HCT116 (cell line): ENCODE results near the gene TDRD12.

Source experiments
- CTCF ChIP-seq, 3 experiments: fragments of 200-600 bp in 1 of 3; sonication (generic) in 1 of 3; IDR thresholded peaks in 2 of 3; conservative IDR thresholded peaks in 1 of 3; 2 replicates each; pipeline ENCODE4 v1.5.1; 2012 to 2017; ENCODE audit warnings: low read depth in 2 of 3, low read length in 2 of 3, antibody characterized with exemption in 1 of 3, borderline replicate concordance in 1 of 3, control low read depth in 1 of 3, mild to moderate bottlenecking in 1 of 3, mixed read lengths in 1 of 3, mixed run types in 1 of 3, moderate library complexity in 1 of 3; ENCODE audit not compliant: insufficient read depth in 1 of 3
- EGR1 ChIP-seq: IDR thresholded peaks from 2 replicates; pipeline ENCODE4 v1.6.1; 2012; ENCODE audit warnings: low read depth
- EZH2 ChIP-seq: fragments of 200-600 bp; sonication (generic); IDR thresholded peaks from 2 replicates; pipeline ENCODE4 v1.6.1; 2017; ENCODE audit warnings: antibody characterized with exemption, mixed run types
- EZH2phosphoT487 ChIP-seq: fragments of 200-600 bp; IDR thresholded peaks from 2 replicates; pipeline ENCODE4 v1.6.1; 2018; ENCODE audit warnings: antibody characterized with exemption, borderline replicate concordance
- JUND ChIP-seq: IDR thresholded peaks from 2 replicates; pipeline ENCODE4 v1.6.1; 2012
- MAX ChIP-seq: IDR thresholded peaks from 2 replicates; pipeline ENCODE4 v1.6.1; 2012
- POLR2A ChIP-seq: IDR thresholded peaks from 2 replicates; pipeline ENCODE4 v1.7.0; 2011; ENCODE audit warnings: borderline replicate concordance; ENCODE audit not compliant: insufficient read depth, insufficient read length; ENCODE audit errors: extremely low read depth
- POLR2AphosphoS5 ChIP-seq: IDR thresholded peaks from 2 replicates; pipeline ENCODE4 v1.6.1; 2011; ENCODE audit warnings: mild to moderate bottlenecking, low read depth, low read length, moderate library complexity
- RAD21 ChIP-seq: IDR thresholded peaks from 2 replicates; pipeline ENCODE4 v1.6.1; 2012; ENCODE audit warnings: low read depth, mild to moderate bottlenecking
- SP1 ChIP-seq: IDR thresholded peaks from 2 replicates; pipeline ENCODE4 v1.6.1; 2012; ENCODE audit warnings: low read depth
- TCF7L2 ChIP-seq: IDR thresholded peaks from 2 replicates; pipeline ENCODE4 v1.7.0; 2011; ENCODE audit warnings: borderline replicate concordance, inconsistent platforms; ENCODE audit not compliant: insufficient read depth, insufficient read length; ENCODE audit errors: extremely low read depth
- YY1 ChIP-seq: IDR thresholded peaks from 2 replicates; pipeline ENCODE4 v1.6.1; 2011; ENCODE audit warnings: low read length, low read depth, moderate library complexity, mild to moderate bottlenecking; ENCODE audit not compliant: insufficient replicate concordance; ENCODE audit errors: extremely low read depth
- TF ChIP-seq, protein P1 (sequence below): IDR thresholded peaks from 2 replicates; pipeline ENCODE4 v1.6.1; 2012; ENCODE audit warnings: low read depth
- TF ChIP-seq, protein P2 (sequence below): IDR thresholded peaks from 2 replicates; pipeline ENCODE4 v1.6.1; 2012

- TF ChIP-seq POLR2A (no peak), SP1 (no peak), JUND (no peak), RAD21 (no peak), CTCF (IDR thresholded peaks at IDR 0.05 in 2 of 3, conservative IDR thresholded peaks at IDR 0.05 in 1 of 3; ENCODE audit: borderline replicate concordance in 1 of 3, insufficient read depth in 1 of 3, low read depth in 2 of 3, low read length in 2 of 3) (no peak), EGR1 (no peak), YY1 (no peak), TCF7L2 (no peak), EZH2 (no peak), POLR2AphosphoS5 (no peak), MAX (no peak), EZH2phosphoT487 (no peak)
- TF ChIP-seq, protein P1, sequence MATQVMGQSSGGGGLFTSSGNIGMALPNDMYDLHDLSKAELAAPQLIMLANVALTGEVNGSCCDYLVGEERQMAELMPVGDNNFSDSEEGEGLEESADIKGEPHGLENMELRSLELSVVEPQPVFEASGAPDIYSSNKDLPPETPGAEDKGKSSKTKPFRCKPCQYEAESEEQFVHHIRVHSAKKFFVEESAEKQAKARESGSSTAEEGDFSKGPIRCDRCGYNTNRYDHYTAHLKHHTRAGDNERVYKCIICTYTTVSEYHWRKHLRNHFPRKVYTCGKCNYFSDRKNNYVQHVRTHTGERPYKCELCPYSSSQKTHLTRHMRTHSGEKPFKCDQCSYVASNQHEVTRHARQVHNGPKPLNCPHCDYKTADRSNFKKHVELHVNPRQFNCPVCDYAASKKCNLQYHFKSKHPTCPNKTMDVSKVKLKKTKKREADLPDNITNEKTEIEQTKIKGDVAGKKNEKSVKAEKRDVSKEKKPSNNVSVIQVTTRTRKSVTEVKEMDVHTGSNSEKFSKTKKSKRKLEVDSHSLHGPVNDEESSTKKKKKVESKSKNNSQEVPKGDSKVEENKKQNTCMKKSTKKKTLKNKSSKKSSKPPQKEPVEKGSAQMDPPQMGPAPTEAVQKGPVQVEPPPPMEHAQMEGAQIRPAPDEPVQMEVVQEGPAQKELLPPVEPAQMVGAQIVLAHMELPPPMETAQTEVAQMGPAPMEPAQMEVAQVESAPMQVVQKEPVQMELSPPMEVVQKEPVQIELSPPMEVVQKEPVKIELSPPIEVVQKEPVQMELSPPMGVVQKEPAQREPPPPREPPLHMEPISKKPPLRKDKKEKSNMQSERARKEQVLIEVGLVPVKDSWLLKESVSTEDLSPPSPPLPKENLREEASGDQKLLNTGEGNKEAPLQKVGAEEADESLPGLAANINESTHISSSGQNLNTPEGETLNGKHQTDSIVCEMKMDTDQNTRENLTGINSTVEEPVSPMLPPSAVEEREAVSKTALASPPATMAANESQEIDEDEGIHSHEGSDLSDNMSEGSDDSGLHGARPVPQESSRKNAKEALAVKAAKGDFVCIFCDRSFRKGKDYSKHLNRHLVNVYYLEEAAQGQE = no peak
- TF ChIP-seq, protein P2, sequence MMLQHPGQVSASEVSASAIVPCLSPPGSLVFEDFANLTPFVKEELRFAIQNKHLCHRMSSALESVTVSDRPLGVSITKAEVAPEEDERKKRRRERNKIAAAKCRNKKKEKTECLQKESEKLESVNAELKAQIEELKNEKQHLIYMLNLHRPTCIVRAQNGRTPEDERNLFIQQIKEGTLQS = no peak
Observed at GRCh38 chr19:32677657-32678056, 41.9 kb upstream of the TDRD12 start.
